Heart left ventricle (tissue), 16 donors: ENCODE measurements around the gene MAP1A. TPM values are rescaled to one million over a fixed set of nuclear protein-coding genes. Genes with fewer than 3 reads are reported as not detected.
"Not testable (repeated sequence)": the region's sequence is repeated elsewhere in the genome, so short reads cannot be mapped to it uniquely, and the experiment has no call there.

ENCODE experiments used
- ATAC-seq, 4 donors: fragments of 200-7000 bp; cut with Tn5 transposase; one replicate each; pipeline ENCODE4 v1.9.1; 2020 to 2022; ENCODE audit warnings: moderate library complexity in 4 of 4, mild to moderate bottlenecking in 3 of 4, moderate number of reproducible peaks in 1 of 4
- DNase-seq, 5 donors: peaks; one replicate each; pipeline ENCODE4 v3.0.0-alpha.2; 2020
- H3K27ac ChIP-seq, 12 donors: fragments of 200-600 bp; sonication (generic) in 4 of 12; one replicate each; pipeline versions ENCODE4 v1.5.0 to v1.8.0; 2016 to 2022; ENCODE audit warnings: mild to moderate bottlenecking in 2 of 12
- H3K27me3 ChIP-seq, 9 donors: fragments of 200-600 bp; sonication (generic) in 2 of 9; one replicate each; pipeline versions ENCODE4 v1.5.1 to v1.8.0; 2016 to 2022; ENCODE audit warnings: mild to moderate bottlenecking in 3 of 9
- H3K36me3 ChIP-seq, 9 donors: fragments of 200-600 bp; sonication (generic) in 2 of 9; one replicate each; pipeline versions ENCODE4 v1.5.0 to v1.8.0; 2018 to 2022; ENCODE audit warnings: mild to moderate bottlenecking in 2 of 9
- H3K4me1 ChIP-seq, 12 donors: fragments of 200-600 bp; sonication (generic) in 4 of 12; one replicate each; pipeline versions ENCODE4 v1.5.0 to v1.8.0; 2016 to 2022; ENCODE audit warnings: mild to moderate bottlenecking in 3 of 12
- H3K4me3 ChIP-seq, 12 donors: fragments of 200-600 bp; sonication (generic) in 4 of 12; one replicate each; pipeline versions ENCODE4 v1.5.0 to v1.8.0; 2017 to 2022; ENCODE audit warnings: mild to moderate bottlenecking in 9 of 12, moderate library complexity in 4 of 12
- H3K9me3 ChIP-seq, 12 donors: fragments of 200-600 bp; sonication (generic) in 4 of 12; one replicate each; pipeline versions ENCODE4 v1.5.0 to v1.8.0; 2016 to 2022; ENCODE audit warnings: mild to moderate bottlenecking in 1 of 12
- POLR2A ChIP-seq, 2 donors: fragments of 450-650 bp; IDR thresholded peaks; one replicate each; pipeline ENCODE4 v1.6.1; 2017; ENCODE audit warnings: antibody characterized with exemption in 2 of 2, mild to moderate bottlenecking in 2 of 2, moderate library complexity in 2 of 2
- WGBS, 4 donors: extraction: QIAGEN DNeasy Blood & Tissue Kit in 2 of 4; methylation state at CpG; one replicate each; pipeline versions ENCODE4 v1.1.5 to v1.1.7; 2013 to 2018; 5-methylcytosine and 5-hydroxymethylcytosine counted together
- intact Hi-C, 10 donors: fragments of 100-400 bp; cut with DNase I; formaldehyde crosslinking; loops; one replicate each; pipeline versions ENCODE4 v1.11.1 to v1.14.2; 2022
- polyA plus RNA-seq, 2 donors: library from polyadenylated mRNA; stranded (reverse); fragments of 200-250 nt; gene quantifications; one replicate each; pipeline ENCODE4 v1.2.3, GENCODE V29; 2013
- total RNA-seq, 9 donors: library from RNA; depleted of rRNA in 2 of 9; stranded (reverse); fragments of >200 nt in 2 of 9; fragmentation: NEBNext Ultra II Directional in 3 of 9; extraction: Animal tissue kit (Norgen Biotek cat#: 25700) in 3 of 9; gene quantifications; one replicate each; pipeline versions ENCODE4 v1.1.0 to v1.2.4, GENCODE V29; 2016 to 2023
- TF ChIP-seq, protein P1 (sequence below), 12 donors: fragments of 200-600 bp; sonication (generic) in 4 of 12; IDR thresholded peaks; one replicate each; pipeline versions ENCODE4 v1.5.0 to v1.8.0; 2018 to 2022; ENCODE audit warnings: antibody characterized with exemption in 12 of 12, mild to moderate bottlenecking in 5 of 12
- donor health status: ischemic (EF 13 %, LVEDD 7.1; RV severe dilation, severe dysfunction).
- donor health status: healthy with polysubstance abuse.
- donor health status: DM: no; HTN: yes; CAD: no.
- donor health status: DM: no; HTN: no; CAD: no.
- donor health status: ischemic (EF 25% LVEDD 6.9; RV normal size, moderate dysfunction).
- donor health status: ischemic (EF 25% LVEDD 5.7; RV mildly dilated, moderate dysfunction).
- donor health status: healthy.
- donor health status: DM: yes; HTN: yes; CAD: no.
- donor health status: ischemic (EF 35%, LVEDD 5.7; RV mildly dilated, moderate dysfunction).
- donor health status: nonischemic (EF 11% LVEDD 7.7; RV severe dilation, severe dysfunction).
- donor health status: DM: yes; HTN: yes; CAD: no.
- donor health status: PGD.
- donor health status: ischemic (EF 29% LVEDD 5.4; RV normal size, mild dysfunction).
- donor health status: nonischemic (EF 23%, LVEDD 6.1; RV moderate dilation, normal function).

MAP1A gene
- total and polyA plus RNA-seq, 11 donors, result 6.0 to 146 (median 36.8) TPM

DNA sequence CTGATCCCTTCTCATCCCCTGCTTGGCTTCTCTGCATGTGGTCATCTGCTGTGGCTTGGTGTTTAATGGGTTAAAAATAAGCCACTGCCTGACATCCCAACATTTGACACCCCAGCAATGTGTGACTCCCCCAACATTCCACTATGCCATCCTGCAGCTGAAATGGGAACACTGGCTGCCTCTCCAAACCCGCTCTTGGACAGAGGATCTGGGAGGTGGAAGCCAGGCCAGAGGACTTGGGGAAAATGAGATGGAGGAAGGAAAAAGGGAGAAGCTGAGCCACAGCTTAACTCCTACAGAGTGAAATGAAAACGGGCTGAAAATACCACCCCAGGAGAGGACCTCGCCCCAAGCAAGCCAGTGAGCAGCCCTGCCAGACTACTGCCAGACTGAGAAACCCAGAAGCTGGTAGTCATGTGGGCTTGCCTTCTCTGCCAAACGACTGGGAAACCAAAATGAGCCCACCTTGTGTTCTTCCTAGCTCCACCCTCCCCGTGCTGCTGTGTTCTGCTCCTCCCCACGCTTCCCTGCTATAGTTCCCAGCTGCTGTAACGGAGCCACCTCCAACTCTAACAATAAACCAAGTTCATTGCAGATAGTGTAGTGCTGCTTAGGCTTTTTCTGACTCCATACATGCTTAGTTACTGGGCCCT, 13.7 kb downstream of the MAP1A start:
- 29 to 40% (median 34%) methylated on average over 7 of the region's 7 CpGs for WGBS, 4 donors
- ATAC-seq (peak in 3 of 4 donors; percentile 17 to 21 (median 20)), DNase-seq (peak in 1 of 5 donors; percentile 9)
- Histone ChIP-seq H3K9me3 (no peaks in the 10 kb centered on the region), H3K27ac (no peak overlapping the region), H3K27me3 (no peaks in the 10 kb centered on the region), H3K4me3 (no peak overlapping the region), H3K36me3 (peaks cover 0 to 34% (median 8%) of the 10 kb centered on the region in 9 donors), H3K4me1 (peaks cover 0 to 8% (median 2%) of the 10 kb centered on the region in 12 donors)
- intact Hi-C loops, result no loop called here
- TF ChIP-seq, protein P1, sequence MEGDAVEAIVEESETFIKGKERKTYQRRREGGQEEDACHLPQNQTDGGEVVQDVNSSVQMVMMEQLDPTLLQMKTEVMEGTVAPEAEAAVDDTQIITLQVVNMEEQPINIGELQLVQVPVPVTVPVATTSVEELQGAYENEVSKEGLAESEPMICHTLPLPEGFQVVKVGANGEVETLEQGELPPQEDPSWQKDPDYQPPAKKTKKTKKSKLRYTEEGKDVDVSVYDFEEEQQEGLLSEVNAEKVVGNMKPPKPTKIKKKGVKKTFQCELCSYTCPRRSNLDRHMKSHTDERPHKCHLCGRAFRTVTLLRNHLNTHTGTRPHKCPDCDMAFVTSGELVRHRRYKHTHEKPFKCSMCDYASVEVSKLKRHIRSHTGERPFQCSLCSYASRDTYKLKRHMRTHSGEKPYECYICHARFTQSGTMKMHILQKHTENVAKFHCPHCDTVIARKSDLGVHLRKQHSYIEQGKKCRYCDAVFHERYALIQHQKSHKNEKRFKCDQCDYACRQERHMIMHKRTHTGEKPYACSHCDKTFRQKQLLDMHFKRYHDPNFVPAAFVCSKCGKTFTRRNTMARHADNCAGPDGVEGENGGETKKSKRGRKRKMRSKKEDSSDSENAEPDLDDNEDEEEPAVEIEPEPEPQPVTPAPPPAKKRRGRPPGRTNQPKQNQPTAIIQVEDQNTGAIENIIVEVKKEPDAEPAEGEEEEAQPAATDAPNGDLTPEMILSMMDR (IDR thresholded peaks at IDR 0.05), result no peak
- TF ChIP-seq POLR2A (IDR thresholded peaks at IDR 0.05), result no peak

DNA sequence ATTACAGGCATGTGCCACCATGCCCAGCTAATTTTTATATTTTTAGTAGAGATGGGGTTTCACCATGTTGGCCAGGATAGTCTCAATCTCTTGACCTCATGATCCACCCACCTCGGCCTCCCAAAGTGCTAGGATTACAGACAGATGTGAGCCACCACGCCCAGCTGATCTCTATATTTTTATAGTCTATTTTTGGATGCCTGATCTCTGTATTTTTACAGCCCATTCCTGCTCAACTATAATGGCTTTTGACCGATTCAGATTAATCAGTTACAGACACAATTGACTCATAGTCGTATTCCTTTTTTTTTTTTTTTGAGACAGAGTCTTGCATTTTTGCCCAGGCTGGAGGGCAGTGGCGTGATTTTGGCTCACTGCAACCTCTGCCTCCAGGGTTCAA, 15.4 kb downstream of the MAP1A start:
- H3K27me3 ChIP-seq, DNase-seq, H3K4me3 ChIP-seq, H3K9me3 ChIP-seq, intact Hi-C loops, ATAC-seq, H3K4me1 ChIP-seq, H3K27ac ChIP-seq: not testable (repeated sequence)
- WGBS, 4 donors, result 87 to 93% (median 89%) methylated on average over 5 of the region's 5 CpGs
- peaks cover 0 to 30% (median 8%) of the 10 kb centered on the region in 9 donors for H3K36me3 ChIP-seq

DNA sequence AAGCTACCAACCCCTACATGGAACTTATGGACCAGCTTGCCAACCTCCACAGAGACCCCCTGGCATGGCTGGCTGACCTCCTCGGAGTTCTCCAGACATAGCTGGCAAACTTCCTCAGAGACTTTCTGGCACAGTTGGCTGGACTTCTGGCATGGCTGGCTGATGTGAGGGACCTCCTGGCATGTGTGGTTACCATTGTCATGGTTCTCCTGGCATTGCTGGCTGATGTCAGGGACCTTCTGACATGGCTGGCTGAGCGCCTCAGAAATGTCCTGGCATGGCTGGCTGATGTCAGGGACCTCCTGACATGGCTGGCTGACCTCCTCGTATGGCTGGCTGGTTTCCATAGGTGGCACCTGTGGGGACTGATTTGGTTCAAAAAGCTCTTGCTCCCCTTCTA, 17.5 kb downstream of the MAP1A start:
- H3K36me3 ChIP-seq, result peaks cover 0 to 32% (median 12%) of the 10 kb centered on the region in 9 donors
- no peak overlapping the region for H3K27ac ChIP-seq
- H3K9me3 ChIP-seq, result no peaks in the 10 kb centered on the region
- TF ChIP-seq, protein P1 (IDR thresholded peaks at IDR 0.05), result no peak
- TF ChIP-seq POLR2A (IDR thresholded peaks at IDR 0.05), result no peak
- intact Hi-C loops, result no loop called here
- no peak for ATAC-seq
- 74 to 92% (median 86%) methylated on average over 2 to 3 of the region's 3 CpGs for WGBS, 4 donors
- DNase-seq, result no peak
- no peaks in the 10 kb centered on the region for H3K27me3 ChIP-seq
- H3K4me3 ChIP-seq, result no peak overlapping the region
- H3K4me1 ChIP-seq, result peaks cover 0 to 8% (median 2%) of the 10 kb centered on the region in 12 donors

DNA sequence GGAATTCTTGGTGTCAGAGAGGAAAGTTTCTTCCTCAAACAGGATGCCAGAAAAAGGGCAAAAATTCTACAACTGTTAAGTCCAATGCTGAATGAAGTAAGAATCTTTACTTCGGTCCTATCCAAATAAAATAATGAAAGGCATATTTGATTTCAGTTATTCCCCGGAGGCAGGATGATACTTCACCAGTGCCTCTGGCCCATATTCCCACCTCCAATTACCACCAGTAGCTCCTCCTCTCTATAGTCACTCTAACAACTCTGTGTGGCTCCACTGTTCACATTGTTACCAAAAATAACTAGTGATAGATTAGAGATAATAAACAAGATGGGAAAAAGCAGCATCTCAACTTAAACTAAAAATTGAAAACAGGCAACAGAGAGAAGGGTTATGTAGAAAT, 20.7 kb downstream of the MAP1A start:
- DNase-seq (no peak), ATAC-seq (no peak)
- Histone ChIP-seq H3K4me1 (no peaks in the 10 kb centered on the region), H3K4me3 (no peak overlapping the region), H3K27me3 (no peaks in the 10 kb centered on the region), H3K27ac (no peak overlapping the region), H3K36me3 (peaks cover 0 to 28% (median 12%) of the 10 kb centered on the region in 9 donors), H3K9me3 (no peaks in the 10 kb centered on the region)
- 77 to 90% (median 84%) methylated on average over 2 of the region's 2 CpGs for WGBS, 4 donors
- TF ChIP-seq, protein P1 (IDR thresholded peaks at IDR 0.05), result no peak
- no peak for TF ChIP-seq POLR2A (IDR thresholded peaks at IDR 0.05)
- intact Hi-C loops, result no loop called here

DNA sequence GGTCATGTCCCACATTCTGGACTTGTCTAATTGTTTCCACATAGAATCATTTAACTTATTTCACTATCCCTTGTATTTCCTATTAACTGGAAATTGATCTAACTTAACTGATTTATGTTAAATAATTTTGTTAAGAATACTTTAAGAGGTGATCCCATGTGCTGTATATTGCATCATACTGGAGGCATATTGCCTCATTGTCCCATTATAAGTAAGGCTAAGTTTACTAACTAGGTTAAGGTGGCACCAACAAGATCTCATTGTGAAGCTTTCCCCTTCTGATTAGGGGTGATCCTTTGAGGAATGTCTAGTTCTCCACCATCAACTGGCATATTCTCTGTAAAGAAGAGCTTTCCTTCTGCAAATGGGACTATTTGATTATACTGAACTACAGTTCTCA, 24.4 kb downstream of the MAP1A start:
- Histone ChIP-seq H3K4me1 (no peaks in the 10 kb centered on the region), H3K9me3 (peaks cover 0 to 8% (median 0%) of the 10 kb centered on the region in 12 donors), H3K4me3 (no peak overlapping the region), H3K36me3 (peaks cover 0 to 7% (median 2%) of the 10 kb centered on the region in 9 donors), H3K27ac (no peak overlapping the region), H3K27me3 (no peaks in the 10 kb centered on the region)
- DNase-seq (no peak), ATAC-seq (no peak)
- TF ChIP-seq, protein P1 (IDR thresholded peaks at IDR 0.05), result no peak
- TF ChIP-seq POLR2A (IDR thresholded peaks at IDR 0.05), result no peak
- intact Hi-C loops, result no loop called here
